Fibroblast of lung (primary cell): Measurements from ENCODE around the gene CD164. TPM values are rescaled to one million over a fixed set of nuclear protein-coding genes. Genes with fewer than 3 reads are reported as not detected.
A peak's percentile ranks its signal among the peaks of the same experiment; 100 is the strongest.

Experiments
- DNase-seq, 2 donors: peaks; one replicate each; pipeline versions ENCODE4 v3.0.0 to v3.0.0-alpha.2; 2010; ENCODE audit warnings: low read depth in 2 of 2
- H2AFZ ChIP-seq: 2 replicates; pipeline ENCODE4 v1.5.1; 2012; ENCODE audit warnings: low read length, control low read depth, inconsistent platforms
- H3K27ac ChIP-seq: 2 replicates; pipeline ENCODE4 v1.5.1; 2011; ENCODE audit warnings: low read length, control low read depth; ENCODE audit not compliant: insufficient read depth
- H3K27me3 ChIP-seq: 2 replicates; pipeline ENCODE4 v1.5.1; 2011; ENCODE audit warnings: mild to moderate bottlenecking, low read length; ENCODE audit not compliant: control insufficient read depth, insufficient read depth
- H3K36me3 ChIP-seq: 2 replicates; pipeline ENCODE4 v1.5.1; 2011; ENCODE audit warnings: low read length; ENCODE audit not compliant: control insufficient read depth, insufficient read depth
- H3K4me1 ChIP-seq: 2 replicates; pipeline ENCODE4 v1.5.1; 2011; ENCODE audit warnings: low read length; ENCODE audit not compliant: control insufficient read depth, insufficient read depth; ENCODE audit errors: extremely low read depth
- H3K4me2 ChIP-seq: 2 replicates; pipeline ENCODE4 v1.5.1; 2011; ENCODE audit warnings: low read length, control low read depth; ENCODE audit not compliant: insufficient read depth; ENCODE audit errors: extremely low read depth
- H3K4me3 ChIP-seq, 4 experiments: fragments of 200-600 bp in 1 of 4; sonication (generic) in 1 of 4; replicated peaks in 1 of 4; 2 replicates each; pipeline ENCODE4 v1.5.1; 2011 to 2016; ENCODE audit warnings: low read length in 4 of 4, low read depth in 3 of 4, mild to moderate bottlenecking in 3 of 4, control low read depth in 2 of 4, inconsistent platforms in 1 of 4, mixed read lengths in 1 of 4; ENCODE audit not compliant: insufficient read depth in 1 of 4; ENCODE audit errors: control extremely low read depth in 1 of 4
- H3K79me2 ChIP-seq: 2 replicates; pipeline ENCODE4 v1.5.1; 2012; ENCODE audit warnings: mild to moderate bottlenecking, low read length, inconsistent platforms; ENCODE audit not compliant: control insufficient read depth, insufficient read depth
- H3K9ac ChIP-seq: 2 replicates; pipeline ENCODE4 v1.5.1; 2011; ENCODE audit warnings: mild to moderate bottlenecking, low read length, control low read depth; ENCODE audit not compliant: insufficient read depth
- H3K9me3 ChIP-seq: 2 replicates; pipeline ENCODE4 v1.5.1; 2012; ENCODE audit warnings: low read depth, low read length; ENCODE audit not compliant: control insufficient read depth, insufficient read depth
- H4K20me1 ChIP-seq: 2 replicates; pipeline ENCODE4 v1.5.1; 2011; ENCODE audit warnings: low read length; ENCODE audit not compliant: control insufficient read depth, insufficient read depth; ENCODE audit errors: extremely low read depth
- CTCF ChIP-seq, 2 donors: IDR thresholded peaks in 1 of 2; conservative IDR thresholded peaks in 1 of 2; 1 replicate in 1 of 2; 2 replicates in 1 of 2; pipeline ENCODE4 v1.5.1; 2011 to 2012; ENCODE audit warnings: low read length in 2 of 2, control low read depth in 1 of 2, inconsistent platforms in 1 of 2, low read depth in 1 of 2, mild to moderate bottlenecking in 1 of 2
- EZH2 ChIP-seq: IDR thresholded peaks from 2 replicates; pipeline ENCODE4 v1.5.1; 2012; ENCODE audit warnings: low read length, control low read depth, mild to moderate bottlenecking; ENCODE audit errors: missing control alignments
- polyA plus RNA-seq, 2 donors: library from polyadenylated mRNA; depleted of rRNA in 1 of 2; stranded (reverse) in 1 of 2; unstranded in 1 of 2; fragments of >200 nt; gene quantifications; 2 replicates each; pipeline ENCODE4 v1.2.1, GENCODE V29; 2011 to 2012; ENCODE audit warnings: missing spikeins in 1 of 2
- total RNA-seq: library from RNA; depleted of rRNA; stranded (reverse); fragments of >200 nt; gene quantifications from 2 replicates; pipeline ENCODE4 v1.2.1, GENCODE V29; 2014

The CD164 gene
- total and polyA plus RNA-seq, 2 donors (not counting 1 experiment from before 2014, with no cell fraction given): 232 to 280 TPM

GRCh38 chr6:109417646-109418045 is 35.4 kb upstream of the CD164 start:
- TF ChIP-seq EZH2 (no peak), CTCF (conservative IDR thresholded peaks at IDR 0.05 in 1 of 2, IDR thresholded peaks at IDR 0.05 in 1 of 2; ENCODE audit: low read depth in 1 of 2, low read length in 2 of 2) (no peak)
- DNase-seq: no peak

GRCh38 chr6:109411034-109411433 is 28.8 kb upstream of the CD164 start:
- TF ChIP-seq EZH2 (no peak), CTCF (conservative IDR thresholded peaks at IDR 0.05 in 1 of 2, IDR thresholded peaks at IDR 0.05 in 1 of 2; ENCODE audit: low read depth in 1 of 2, low read length in 2 of 2) (no peak)
- no peak overlapping the region for H3K4me2 ChIP-seq
- H3K36me3 ChIP-seq: no peaks in the 10 kb centered on the region
- no peak overlapping the region for H2AFZ ChIP-seq
- no peak overlapping the region for H3K9ac ChIP-seq
- H3K4me3 ChIP-seq: no peak overlapping the region
- no peaks in the 10 kb centered on the region for H4K20me1 ChIP-seq
- no peaks in the 10 kb centered on the region for H3K79me2 ChIP-seq
- H3K9me3 ChIP-seq: no peaks in the 10 kb centered on the region
- no peaks in the 10 kb centered on the region for H3K27me3 ChIP-seq
- no peak overlapping the region for H3K27ac ChIP-seq
- H3K4me1 ChIP-seq: no peaks in the 10 kb centered on the region
- DNase-seq: no peak

More at GRCh38 chr6:109417646-109418045, 35.4 kb upstream of the CD164 start:
- Histone ChIP-seq H2AFZ (no peak overlapping the region), H3K27me3 (no peaks in the 10 kb centered on the region), H3K9ac (no peak overlapping the region), H3K4me1 (no peaks in the 10 kb centered on the region), H4K20me1 (no peaks in the 10 kb centered on the region), H3K4me3 (no peak overlapping the region), H3K79me2 (no peaks in the 10 kb centered on the region), H3K4me2 (no peak overlapping the region), H3K27ac (no peak overlapping the region), H3K9me3 (no peaks in the 10 kb centered on the region), H3K36me3 (no peaks in the 10 kb centered on the region)

- H4K20me1 ChIP-seq: no peaks in the 10 kb centered on the region
- no peak overlapping the region for H3K27ac ChIP-seq
- H3K4me1 ChIP-seq: no peaks in the 10 kb centered on the region
- no peak overlapping the region for H3K4me2 ChIP-seq
- no peak overlapping the region for H2AFZ ChIP-seq
- no peaks in the 10 kb centered on the region for H3K36me3 ChIP-seq
- DNase-seq: peak; percentile 16 to 83
- no peaks in the 10 kb centered on the region for H3K27me3 ChIP-seq
- H3K4me3 ChIP-seq: no peak overlapping the region
- no peak for TF ChIP-seq EZH2
- no peaks in the 10 kb centered on the region for H3K79me2 ChIP-seq
- H3K9me3 ChIP-seq: no peaks in the 10 kb centered on the region
- no peak overlapping the region for H3K9ac ChIP-seq
Observed at GRCh38 chr6:109406196-109406595, 23.9 kb upstream of the CD164 start.
